Fibroblast of the aortic adventitia (primary cell): ENCODE data around the gene CR1. TPM values are rescaled to one million over a fixed set of nuclear protein-coding genes. Genes with fewer than 3 reads are reported as not detected.
A peak's percentile ranks its signal among the peaks of the same experiment; 100 is the strongest.

ENCODE experiments used
- DNase-seq: peaks from one replicate; pipeline ENCODE4 v3.0.0-alpha.2; 2010; ENCODE audit warnings: low read depth
- H3K4me3 ChIP-seq: 2 replicates; pipeline ENCODE4 v1.5.1; 2011; ENCODE audit warnings: low read depth, mild to moderate bottlenecking, control low read depth, low read length, moderate library complexity
- CTCF ChIP-seq: IDR thresholded peaks from 2 replicates; pipeline ENCODE4 v1.5.1; 2011; ENCODE audit warnings: mild to moderate bottlenecking, low read length, control low read depth, inconsistent platforms; ENCODE audit not compliant: insufficient read depth
- total RNA-seq: library from RNA; depleted of rRNA; stranded (reverse); fragments of >200 nt; gene quantifications from 2 replicates; pipeline ENCODE4 v1.2.3, GENCODE V29; 2012; ENCODE audit warnings: low replicate concordance

The CR1 gene
- total RNA-seq, 1 donor = not detected

GRCh38 chr1:207644852-207645634, 149.1 kb downstream of the CR1 start, which contains the start of gene CR1L:
CR1L (plus strand) TSS chr1:207645133; CDS start chr1:207645234, 101 bp downstream.
- no peak for TF ChIP-seq CTCF
- peak within 1 kb of the TSS; percentile 70 for H3K4me3 ChIP-seq
- DNase-seq = peak; percentile 33

- no peak overlapping the region for H3K4me3 ChIP-seq
- no peak for DNase-seq
- no peak for TF ChIP-seq CTCF
Measured at GRCh38 chr1:207645635-207646081, 149.7 kb downstream of the CR1 start.

GRCh38 chr1:207646171-207646570, 150.2 kb downstream of the CR1 start:
- no peak for TF ChIP-seq CTCF
- H3K4me3 ChIP-seq = no peak overlapping the region
- no peak for DNase-seq

- TF ChIP-seq CTCF = no peak
- no peak for DNase-seq
- H3K4me3 ChIP-seq = no peak overlapping the region
Measured at GRCh38 chr1:207646944-207647579, 151.1 kb downstream of the CR1 start.

GRCh38 chr1:207647671-207648333, 151.8 kb downstream of the CR1 start:
- no peak for DNase-seq
- no peak for TF ChIP-seq CTCF
- no peak overlapping the region for H3K4me3 ChIP-seq

- TF ChIP-seq CTCF = no peak
- no peak for DNase-seq
- no peak overlapping the region for H3K4me3 ChIP-seq
Measured at GRCh38 chr1:207648334-207649209, 152.6 kb downstream of the CR1 start.
